Mesothelial cell of epicardium (in vitro differentiated cells): ENCODE measurements around the gene CCR4. TPM values are rescaled to one million over a fixed set of nuclear protein-coding genes. Genes with fewer than 3 reads are reported as not detected.

ENCODE experiments used
- DNase-seq, 2 experiments: peaks; one replicate each; pipeline ENCODE4 v3.0.0; 2021; ENCODE audit warnings: low spot score in 2 of 2; ENCODE audit not compliant: unreplicated experiment in 2 of 2
- H3K27ac Mint-ChIP-seq: 2 replicates; pipeline ENCODE4 v1.8.0; 2021; ENCODE audit warnings: mixed read lengths
- H3K27me3 Mint-ChIP-seq: 2 replicates; pipeline ENCODE4 v1.8.0; 2021; ENCODE audit warnings: low read depth, mixed read lengths
- H3K36me3 Mint-ChIP-seq: 2 replicates; pipeline ENCODE4 v1.8.0; 2021; ENCODE audit warnings: mixed read lengths
- H3K4me1 Mint-ChIP-seq: 2 replicates; pipeline ENCODE4 v1.8.0; 2021; ENCODE audit warnings: mixed read lengths
- H3K4me3 Mint-ChIP-seq: 2 replicates; pipeline ENCODE4 v1.8.0; 2021; ENCODE audit warnings: mild to moderate bottlenecking, moderate library complexity, mixed read lengths
- H3K9me3 Mint-ChIP-seq: 2 replicates; pipeline ENCODE4 v1.8.0; 2021; ENCODE audit warnings: mixed read lengths
- CTCF ChIP-seq: fragments of 200-600 bp; sonication (generic); IDR thresholded peaks from one replicate; pipeline ENCODE4 v1.5.0; 2021; ENCODE audit warnings: antibody characterized with exemption; ENCODE audit not compliant: unreplicated experiment
- total RNA-seq: library from RNA; stranded (reverse); gene quantifications from 3 replicates; pipeline ENCODE4 v1.2.1, GENCODE V29; 2021

CCR4 gene
- total RNA-seq, 1 donor from 2014 or later = not detected

GRCh38 chr3:32956750-32957570 lies 5.5 kb downstream of the CCR4 start:
- Mint-ChIP-seq H3K9me3 (no peaks in the 10 kb centered on the region), H3K27me3 (no peaks in the 10 kb centered on the region), H3K4me1 (peaks cover 33% of the 10 kb centered on the region), H3K36me3 (no peaks in the 10 kb centered on the region), H3K4me3 (no peak overlapping the region), H3K27ac (peak overlapping the region; percentile 87)
- no peak for TF ChIP-seq CTCF
- no peak for DNase-seq

GRCh38 chr3:32958509-32958908 lies 7.1 kb downstream of the CCR4 start:
- H3K4me3 Mint-ChIP-seq = no peak overlapping the region
- H3K36me3 Mint-ChIP-seq = no peaks in the 10 kb centered on the region
- H3K27ac Mint-ChIP-seq = no peak overlapping the region
- H3K27me3 Mint-ChIP-seq = no peaks in the 10 kb centered on the region
- no peak for DNase-seq
- TF ChIP-seq CTCF = no peak
- peaks cover 33% of the 10 kb centered on the region for H3K4me1 Mint-ChIP-seq
- H3K9me3 Mint-ChIP-seq = no peaks in the 10 kb centered on the region

- no peak for TF ChIP-seq CTCF
- H3K4me1 Mint-ChIP-seq = peaks cover 33% of the 10 kb centered on the region
- DNase-seq = no peak
- H3K27ac Mint-ChIP-seq = no peak overlapping the region
- H3K36me3 Mint-ChIP-seq = no peaks in the 10 kb centered on the region
- H3K4me3 Mint-ChIP-seq = no peak overlapping the region
- H3K9me3 Mint-ChIP-seq = peaks cover 3% of the 10 kb centered on the region
- no peaks in the 10 kb centered on the region for H3K27me3 Mint-ChIP-seq
These were observed 7.9 kb downstream of the CCR4 start for GRCh38 chr3:32959371-32959770.

- TF ChIP-seq CTCF = no peak
- Mint-ChIP-seq H3K36me3 (peaks cover 7% of the 10 kb centered on the region), H3K9me3 (peaks cover 12% of the 10 kb centered on the region), H3K27me3 (no peaks in the 10 kb centered on the region), H3K4me3 (no peak overlapping the region), H3K27ac (no peak overlapping the region), H3K4me1 (peaks cover 33% of the 10 kb centered on the region)
- DNase-seq = no peak
These were observed 9.1 kb downstream of the CCR4 start for GRCh38 chr3:32960404-32961170.

- no peak for DNase-seq
- Mint-ChIP-seq H3K4me1 (peaks cover 31% of the 10 kb centered on the region), H3K9me3 (peaks cover 13% of the 10 kb centered on the region), H3K27me3 (no peaks in the 10 kb centered on the region), H3K4me3 (no peak overlapping the region), H3K36me3 (peaks cover 7% of the 10 kb centered on the region), H3K27ac (no peak overlapping the region)
- no peak for TF ChIP-seq CTCF
These were observed 9.8 kb downstream of the CCR4 start for GRCh38 chr3:32961189-32961715.
